GM19324 (cell line): ENCODE data around the gene UGT1A8.

ENCODE experiments used
- ATAC-seq: cut with Tn5 transposase; IDR thresholded peaks from one replicate; pipeline ENCODE4 v1.9.1; 2021; ENCODE audit warnings: mild to moderate bottlenecking, moderate library complexity; ENCODE audit not compliant: unreplicated experiment, low FRiP score

Gene UGT1A8

DNA sequence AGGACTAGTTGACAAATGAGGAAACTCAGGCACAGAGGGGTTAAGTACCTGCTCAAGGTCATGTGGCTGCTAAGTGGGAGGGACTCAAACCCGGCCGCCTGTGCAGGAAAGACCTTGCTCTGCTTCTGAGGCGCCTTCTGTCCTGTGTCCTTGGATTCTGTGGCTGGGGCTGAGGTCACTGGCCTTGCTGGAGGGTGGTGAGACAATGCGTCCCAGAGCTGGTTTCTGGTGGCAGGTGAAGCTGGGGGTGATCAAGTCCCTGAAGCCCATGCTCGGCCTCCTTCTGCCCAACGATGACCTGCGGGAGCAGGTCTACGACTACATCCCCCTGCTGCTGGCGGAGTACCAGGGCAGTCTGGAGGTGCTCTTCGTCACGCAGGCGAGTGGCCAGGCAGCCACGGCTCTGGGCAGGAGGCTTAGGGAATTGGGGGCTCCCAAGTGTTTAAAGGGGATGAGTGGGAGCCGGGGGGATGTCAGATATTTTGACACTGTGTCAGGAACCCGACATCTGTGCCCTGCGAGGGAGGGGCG is 176.8 kb downstream of the UGT1A8 start:
- ATAC-seq = no peak

DNA sequence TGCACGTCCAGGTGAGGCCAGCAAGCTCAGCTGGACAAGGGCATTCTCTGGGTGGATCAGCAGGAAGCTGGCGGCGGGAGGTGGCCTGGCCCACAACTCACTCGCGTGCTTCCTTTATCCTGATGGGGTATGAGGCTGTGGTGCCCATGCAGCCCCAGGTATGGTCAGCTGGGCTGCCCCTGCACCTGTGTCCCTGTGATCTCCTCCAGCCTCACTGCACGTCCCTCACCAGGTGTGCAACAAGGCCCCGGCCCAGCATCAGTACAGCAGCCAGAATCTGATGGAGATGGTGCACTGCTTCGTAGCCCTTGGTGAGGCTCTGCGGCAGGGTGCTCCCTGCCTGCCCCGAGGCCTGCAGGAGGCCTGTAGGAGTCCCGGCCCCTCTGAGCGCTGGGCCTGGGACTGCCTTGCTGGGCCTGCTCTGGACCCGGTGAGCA is 178.3 kb downstream of the UGT1A8 start:
- no peak for ATAC-seq

DNA sequence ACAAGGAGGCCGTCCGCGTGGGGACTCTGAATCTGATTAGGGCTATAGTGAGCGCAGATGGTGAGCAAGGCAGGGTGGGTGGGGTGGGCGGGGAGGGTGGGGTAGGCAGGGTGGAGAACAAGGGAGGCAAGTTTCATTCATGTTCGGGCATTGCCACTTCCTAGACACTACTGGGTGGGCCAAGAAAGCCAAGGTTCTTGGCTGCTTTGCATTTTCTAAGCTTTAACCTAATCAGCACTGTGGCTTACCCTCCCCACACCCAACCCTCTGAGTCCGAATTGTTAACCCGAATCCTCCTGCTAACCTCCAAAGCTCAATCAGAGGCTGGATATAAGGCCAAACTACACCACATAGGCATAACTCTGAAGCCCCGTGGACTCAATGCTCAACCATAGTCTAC is 178.8 kb downstream of the UGT1A8 start:
- ATAC-seq = no peak

DNA sequence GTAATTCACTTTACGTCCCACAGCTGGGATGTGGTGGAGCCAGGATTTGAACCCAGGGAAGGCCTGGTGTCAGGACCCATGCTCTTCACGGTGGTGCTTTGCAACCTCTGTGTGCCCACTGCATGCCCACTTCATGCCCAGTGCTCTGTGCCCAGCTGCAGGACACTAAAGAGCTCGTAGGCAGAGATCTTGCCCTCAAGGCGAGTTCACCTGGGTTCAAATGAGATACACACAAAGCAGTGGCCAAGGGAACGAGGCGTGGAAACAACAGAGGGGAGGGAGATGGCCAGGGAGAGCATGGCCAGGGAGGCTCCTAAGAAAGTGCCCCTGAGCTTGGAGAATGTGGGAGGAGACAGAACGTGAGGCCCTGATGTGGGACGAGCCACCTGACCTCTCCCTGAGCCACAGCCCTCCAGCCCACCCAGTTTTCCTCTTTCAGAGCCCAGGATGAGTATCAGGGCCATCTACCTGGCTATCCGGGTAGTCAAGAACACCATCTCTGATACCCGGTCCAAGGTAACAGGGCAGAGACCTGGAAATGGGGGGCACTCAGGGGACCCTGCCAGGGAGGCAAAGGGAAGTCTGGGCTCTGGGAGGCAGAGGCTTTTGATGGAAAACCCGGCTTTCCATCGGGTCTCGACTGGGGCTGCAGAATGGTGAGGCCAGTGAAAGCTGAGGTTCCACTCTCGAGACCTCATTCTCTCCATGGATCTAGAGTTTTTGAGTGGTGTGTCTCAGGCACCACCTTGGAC is 181.1 kb downstream of the UGT1A8 start:
- no peak for ATAC-seq

DNA sequence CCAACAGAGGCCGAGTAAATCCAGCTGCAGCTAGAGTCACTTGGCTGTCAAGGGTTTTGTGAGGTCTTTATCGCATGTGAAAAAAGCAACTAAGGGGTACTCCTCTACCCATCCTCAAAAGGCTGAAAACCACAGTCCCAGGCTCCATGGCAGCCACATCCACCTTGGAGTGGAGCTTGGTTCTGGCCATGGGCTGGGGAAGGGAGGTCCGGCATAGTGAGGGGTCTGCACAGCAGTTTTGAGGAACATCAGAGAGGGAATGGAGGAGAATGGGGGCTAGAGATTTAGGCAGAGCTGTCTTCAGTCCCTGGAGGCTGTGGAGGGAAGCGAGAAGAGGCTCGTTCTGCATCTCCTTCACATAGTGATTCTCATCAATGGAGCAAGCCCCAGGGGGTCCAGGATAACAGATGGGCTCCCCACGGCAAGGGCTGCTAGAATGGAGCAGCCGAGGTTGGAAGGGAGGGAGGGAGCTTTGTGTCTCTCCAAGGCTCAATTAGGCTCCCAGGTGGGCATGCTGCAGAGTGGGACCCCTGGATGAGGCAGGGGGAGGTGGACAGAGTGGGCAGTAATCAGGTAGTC is 181.7 kb downstream of the UGT1A8 start:
- no peak for ATAC-seq

DNA sequence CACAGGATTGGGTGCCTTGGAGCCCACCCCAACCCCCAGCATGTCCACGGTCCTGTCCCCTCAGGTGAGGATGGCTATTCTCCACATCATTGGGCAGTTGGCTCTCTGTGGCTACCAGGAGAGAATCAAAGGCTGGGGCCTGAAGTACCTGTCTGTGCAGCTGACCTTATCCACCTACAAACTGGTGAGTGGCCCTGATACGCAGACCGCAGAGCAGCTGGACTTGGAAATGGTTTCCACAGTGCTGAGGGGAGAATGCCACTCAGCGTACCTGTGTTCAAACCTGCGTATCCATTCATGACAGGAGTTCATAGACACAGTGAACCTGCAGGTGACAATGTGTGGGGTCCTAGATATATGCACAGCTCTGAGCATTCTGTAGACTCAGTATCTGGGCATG is 182.3 kb downstream of the UGT1A8 start:
- no peak for ATAC-seq

DNA sequence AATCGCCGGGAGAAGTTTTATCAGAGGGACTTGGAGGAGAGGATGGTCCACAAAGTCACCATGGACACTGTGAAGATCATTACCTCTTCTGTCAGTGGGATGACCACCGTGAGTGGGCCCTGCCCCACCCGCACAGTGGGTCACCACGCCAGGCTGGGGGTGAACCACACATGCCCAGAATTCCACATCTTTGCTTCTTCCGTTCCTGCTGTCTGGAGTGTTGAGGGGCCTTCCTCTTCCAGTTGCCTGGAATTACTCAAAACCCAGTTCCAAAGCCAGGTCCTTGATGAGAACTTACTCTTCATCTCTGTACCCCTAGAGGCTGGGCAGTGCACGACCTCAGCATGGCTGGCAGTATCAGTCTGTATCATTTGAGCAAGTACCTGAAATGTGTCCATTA is 182.8 kb downstream of the UGT1A8 start:
- no peak for ATAC-seq

DNA sequence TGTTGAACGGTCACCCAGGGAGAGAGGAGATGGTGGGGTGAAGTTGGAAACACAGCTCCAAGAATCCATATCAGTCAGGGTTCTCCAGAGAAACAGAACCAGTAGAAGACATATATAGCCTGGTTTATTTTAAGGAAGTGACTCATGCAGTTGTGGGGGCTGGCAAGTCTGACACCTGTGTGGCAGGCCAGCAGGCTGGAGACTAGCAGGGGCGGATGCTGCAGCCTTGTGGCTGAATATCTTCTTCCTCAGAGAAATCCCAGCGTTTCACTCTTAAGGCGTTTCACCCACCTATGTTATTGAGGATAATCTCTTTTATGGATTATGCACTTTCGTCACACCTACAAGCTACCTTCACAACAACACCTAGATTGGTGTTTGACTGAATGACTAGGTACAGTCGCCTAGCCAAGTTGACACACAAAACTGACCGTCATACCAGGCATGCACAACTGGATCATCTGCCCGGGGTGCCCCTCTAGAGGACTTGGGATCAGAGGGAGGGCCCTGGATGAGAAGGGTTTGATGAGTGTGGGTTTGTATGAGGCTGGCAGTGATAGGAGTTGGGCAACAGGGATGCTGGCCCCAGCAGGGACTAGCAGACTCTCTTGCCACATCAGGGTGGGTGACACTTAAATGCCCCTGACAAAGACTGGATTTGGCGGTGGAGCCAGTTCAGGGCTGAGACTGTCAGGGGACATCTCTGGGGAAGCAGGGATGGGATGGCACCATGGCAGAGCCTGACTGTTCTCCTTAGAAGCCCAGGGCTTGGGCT is 184.1 kb downstream of the UGT1A8 start:
- no peak for ATAC-seq

DNA sequence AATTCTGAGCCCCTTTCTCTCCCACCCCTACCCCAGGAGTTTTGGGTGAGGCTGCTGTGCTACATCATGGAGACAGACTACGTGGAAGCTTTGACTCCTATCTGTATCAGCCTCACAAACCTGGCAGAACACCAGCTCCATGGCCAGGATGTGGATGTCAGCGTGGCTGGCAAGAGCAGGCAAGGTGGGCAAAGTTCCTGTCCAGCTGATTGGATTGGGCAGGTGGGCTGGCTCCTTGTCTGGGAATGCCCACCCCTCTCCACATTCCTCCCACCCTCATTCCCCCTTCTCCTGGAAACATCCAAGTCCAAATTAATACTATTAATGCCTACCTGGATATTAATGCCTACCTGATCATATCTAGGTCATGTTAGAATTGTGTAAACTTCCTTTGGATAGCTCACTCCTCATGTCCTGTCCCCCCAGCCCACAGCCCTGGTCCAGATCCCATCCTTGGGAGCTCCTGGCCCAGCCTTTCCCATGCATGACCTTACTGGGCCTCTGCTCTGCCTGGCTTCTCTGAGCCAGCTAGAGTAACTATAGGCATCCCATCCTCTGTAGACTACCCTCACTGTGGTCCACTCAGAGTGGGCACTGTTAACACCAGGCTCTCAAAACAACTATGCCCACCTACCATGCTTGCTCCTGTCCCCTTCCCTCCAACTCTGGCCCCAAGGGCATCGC is 184.8 kb downstream of the UGT1A8 start:
- ATAC-seq = no peak

DNA sequence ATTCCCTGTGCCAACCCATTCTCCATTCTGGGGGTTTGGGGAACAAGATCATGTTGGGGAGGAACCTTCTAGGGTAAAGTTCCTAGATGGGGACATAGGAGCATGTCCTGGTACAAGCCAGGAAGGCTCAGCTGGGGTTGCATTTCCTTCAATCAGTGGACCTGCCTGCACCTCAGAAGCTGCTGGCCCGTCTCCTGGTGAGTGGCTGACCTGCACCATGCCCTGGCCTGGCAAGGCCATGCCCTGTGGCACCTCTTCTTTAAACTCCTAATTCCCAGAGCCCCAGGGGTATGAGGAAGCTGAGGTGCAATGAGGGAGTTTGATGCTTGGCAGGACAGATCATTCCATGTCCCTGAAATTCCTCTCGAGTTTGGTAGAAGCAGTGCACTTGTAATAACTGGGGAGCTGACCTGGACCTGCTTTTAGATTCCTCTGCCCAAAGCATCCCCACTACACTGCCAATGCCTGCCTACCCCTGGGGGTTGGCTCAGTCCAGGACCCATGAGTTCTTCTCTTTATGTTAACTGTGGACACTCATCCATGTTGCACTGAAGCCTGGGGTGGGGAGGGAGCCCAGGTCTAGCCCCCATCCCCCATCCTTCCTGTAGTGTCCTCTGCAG is 186.0 kb downstream of the UGT1A8 start:
- no peak for ATAC-seq

DNA sequence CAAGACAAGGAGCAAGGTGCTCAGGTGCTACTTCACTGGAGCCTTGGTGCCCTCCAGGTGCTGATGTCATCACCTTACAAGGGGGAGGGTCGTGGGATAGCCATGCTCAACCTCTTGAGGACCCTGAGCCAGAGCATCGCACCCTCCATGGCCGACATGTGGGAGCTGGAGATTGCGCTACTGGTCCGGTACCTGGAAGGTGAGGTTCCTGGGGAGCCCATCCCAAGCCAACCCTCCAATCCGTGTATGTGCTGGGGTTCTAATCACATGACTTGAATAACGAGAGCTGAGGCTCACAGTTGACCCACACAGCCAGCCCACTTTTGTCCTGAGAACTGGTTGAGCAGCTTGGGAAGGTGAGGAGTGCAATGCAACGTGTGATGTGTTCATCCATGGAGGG is 186.6 kb downstream of the UGT1A8 start:
- ATAC-seq = no peak

DNA sequence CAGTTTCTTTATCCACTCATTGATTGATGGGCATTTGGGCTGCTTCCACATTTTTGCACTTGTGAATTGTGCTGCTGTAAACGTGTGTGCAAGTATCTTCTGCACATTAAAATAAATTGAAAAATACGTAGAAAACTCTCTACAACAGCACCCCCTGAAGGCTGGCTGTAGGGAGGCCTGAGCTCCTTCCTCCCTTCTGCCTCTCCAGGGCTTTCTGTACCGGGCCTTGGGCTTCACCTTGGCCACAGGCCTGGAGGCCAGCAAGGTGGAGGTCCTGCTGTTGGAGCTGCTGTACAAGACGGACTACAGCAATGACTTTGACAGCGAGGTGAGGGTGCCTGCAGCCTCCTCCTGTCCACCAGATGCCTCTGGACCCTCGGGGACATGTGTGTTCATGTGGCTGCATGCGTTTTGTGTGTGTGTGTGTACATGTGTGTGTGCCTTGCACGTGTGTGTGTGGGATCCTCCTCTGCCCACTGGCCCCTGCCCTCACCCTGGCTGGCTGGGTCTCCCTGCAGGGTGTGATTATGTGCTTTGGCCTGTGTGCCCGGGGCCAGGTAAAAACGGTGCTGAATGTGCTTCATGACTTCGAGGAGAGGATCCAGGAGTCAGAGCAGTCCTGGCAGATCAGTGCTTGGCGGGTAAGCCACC is 189.9 kb downstream of the UGT1A8 start:
- ATAC-seq = no peak

DNA sequence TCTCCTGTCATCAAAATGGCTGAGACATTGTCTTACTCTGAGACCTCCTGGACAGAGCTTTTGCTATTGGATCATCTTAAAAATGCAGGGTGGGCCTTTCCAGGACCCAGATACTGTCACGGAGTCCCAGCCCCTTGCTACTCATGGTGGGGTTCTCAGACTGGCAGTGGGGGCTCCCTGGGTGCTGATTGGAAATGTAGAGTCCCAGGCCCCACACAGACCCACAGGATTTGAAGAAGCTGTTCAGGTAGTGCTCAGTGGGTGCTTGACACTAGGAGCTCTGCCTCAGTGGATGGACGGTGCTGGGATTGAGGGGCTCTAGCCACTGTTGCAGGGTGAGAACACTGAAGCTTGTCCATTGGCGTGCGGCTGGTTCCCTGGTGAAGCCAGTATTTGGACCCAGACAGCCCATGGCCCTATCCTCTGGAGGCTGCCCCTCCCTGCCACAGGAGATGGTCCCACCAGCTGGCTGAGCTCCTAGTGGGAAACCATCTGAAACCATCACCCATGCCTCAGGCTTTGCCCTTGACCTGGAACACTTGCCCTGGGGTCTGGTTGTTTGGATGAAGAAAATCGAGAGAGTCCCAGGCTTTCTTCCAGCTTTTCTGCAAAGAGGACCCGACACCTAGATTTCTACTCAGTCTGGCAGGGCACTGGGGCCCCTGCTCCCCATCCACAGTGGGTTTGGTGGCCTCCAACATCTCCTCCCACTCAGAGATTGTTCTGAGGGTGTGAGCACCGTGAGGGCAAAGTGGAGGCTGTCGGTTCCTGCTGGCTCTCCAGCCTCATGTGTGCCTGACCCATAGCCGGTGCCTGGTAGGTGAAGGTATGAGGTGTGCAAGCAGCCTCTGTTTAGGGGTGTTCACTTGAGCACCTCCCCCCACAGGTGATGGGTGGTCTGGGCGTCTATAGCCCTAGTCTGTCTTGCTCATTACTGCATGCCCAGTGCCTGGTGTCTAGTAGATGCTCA is 190.8 kb downstream of the UGT1A8 start:
- no peak for ATAC-seq

DNA sequence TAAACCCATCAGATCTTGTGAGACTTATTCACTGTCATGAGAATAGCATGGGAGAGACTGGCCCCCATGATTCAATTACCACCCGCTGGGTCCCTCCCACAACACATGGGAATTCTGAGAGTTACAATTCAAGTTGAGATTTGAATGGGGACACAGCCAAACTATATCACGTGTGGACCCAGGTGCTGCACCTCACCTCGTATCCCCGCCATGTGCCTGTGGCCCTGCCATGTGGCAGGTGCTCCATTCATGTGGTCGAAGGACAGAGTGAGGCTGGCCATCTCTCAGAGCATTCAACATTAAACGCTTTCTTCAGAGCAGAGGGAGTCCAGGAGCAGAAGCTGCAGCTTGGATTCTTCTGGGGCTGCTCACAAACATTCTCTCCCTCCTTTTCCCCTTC is 193.0 kb downstream of the UGT1A8 start:
- ATAC-seq = no peak

DNA sequence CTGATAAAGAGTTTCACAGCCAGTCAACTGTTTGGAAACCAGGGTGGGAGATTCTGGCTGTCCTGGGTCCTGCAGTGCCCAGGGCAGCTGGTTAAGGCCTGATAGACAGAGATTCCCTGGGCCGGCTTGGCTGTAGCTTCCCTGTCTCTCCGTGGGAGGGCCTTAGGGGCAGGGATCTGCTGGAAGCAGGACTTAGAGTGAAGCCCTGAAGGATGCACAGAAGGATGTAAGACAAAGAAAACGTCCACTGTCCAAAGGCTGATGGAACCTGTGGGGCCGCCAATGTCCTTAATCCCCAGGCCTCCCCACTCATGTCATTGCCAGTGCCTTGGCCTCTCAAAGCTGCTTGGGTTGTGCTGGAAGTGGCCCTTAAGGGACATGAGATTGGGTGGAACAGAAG is 193.7 kb downstream of the UGT1A8 start:
- ATAC-seq = no peak

DNA sequence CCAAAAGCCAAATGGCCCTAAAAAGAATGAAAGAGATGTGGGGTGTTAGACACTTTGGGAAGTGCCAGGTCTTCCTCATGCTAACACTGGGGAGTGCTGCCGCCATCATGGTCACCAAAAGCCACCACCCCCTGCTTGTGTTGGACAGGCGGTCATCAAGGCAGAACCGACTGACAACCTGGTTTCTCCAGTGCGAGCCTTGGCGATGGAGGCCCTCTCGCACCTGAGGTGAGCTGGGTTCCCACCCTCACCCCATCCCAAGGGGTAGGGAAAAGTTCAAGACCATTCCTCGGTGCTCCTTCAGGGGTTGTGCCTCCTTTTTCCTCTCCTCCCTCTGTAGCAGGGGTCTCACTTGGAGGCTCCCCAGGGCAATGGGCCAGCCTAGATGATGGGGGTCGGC is 194.3 kb downstream of the UGT1A8 start:
- no peak for ATAC-seq

DNA sequence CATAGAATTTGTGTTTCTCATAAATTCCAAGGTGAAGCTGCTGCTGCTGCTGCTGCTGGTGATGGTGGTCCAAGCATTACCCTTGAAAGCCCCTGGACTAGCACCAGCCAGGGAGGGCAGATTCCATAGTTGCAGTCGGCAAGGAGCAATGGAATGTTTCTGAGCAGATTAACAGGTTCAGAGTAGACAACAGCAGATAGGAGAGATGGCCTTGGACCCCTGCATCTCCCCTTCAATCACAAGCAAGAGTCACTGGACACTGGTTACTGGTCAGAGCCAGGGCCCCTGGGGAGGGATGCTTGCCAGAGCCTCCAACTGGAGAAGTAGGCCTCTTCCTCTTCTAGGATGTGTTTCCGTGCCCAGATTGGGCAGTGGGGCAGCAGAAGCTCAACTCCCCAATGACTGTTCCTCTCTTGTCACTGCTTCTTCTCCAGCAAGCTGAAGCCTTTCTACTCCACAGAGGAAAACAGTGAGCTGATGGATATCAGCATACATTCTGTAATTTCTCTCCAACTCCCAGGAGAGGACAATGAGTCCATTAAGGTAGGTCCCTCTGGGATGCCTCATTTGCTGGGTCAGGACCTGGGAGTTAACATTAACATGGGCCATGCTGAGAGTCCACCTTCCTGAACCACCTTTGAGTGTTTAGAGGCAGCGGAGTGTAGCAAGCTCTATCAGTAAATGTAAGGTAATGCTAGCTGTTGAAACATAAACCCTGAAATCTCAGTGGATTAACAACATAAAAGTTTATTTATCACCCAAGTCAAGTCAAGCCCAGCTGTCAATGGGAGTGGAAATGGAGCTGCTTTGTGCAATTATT is 196.0 kb downstream of the UGT1A8 start:
- no peak for ATAC-seq
